ENCODE results near the gene DAAM2. TPM values are rescaled to one million over a fixed set of nuclear protein-coding genes. Genes with fewer than 3 reads are reported as not detected.

DAAM2 gene
- total RNA-seq, 1 experiment from 2014 or later: 4.8 TPM

GRCh38 chr6:39923394-39923793 lies 131.2 kb downstream of the DAAM2 start:
- intact Hi-C loops (cut with micrococcal nuclease; ENCODE audit: unreplicated experiment): no loop called here
- no TSS peak for BruUV-seq (replicated peaks)
- POLR2A ChIA-PET (ENCODE audit: low non-redundant PET): no interaction called here
- TF ChIP-seq EZH2 (IDR thresholded peaks at IDR 0.05; ENCODE audit: borderline replicate concordance, low read depth, low read length, poor library complexity, severe bottlenecking): no peak
- no peak for TF ChIP-seq CTCF (conservative IDR thresholded peaks at IDR 0.05; ENCODE audit: low read depth, low read length)
- DNase-seq (ENCODE audit: low spot score): no peak
- no peak overlapping the region for H3K27ac ChIP-seq (ENCODE audit: low read depth, low read length, poor library complexity, severe bottlenecking)
- H3K36me3 ChIP-seq (ENCODE audit: insufficient read depth, low read length, poor library complexity, severe bottlenecking): no peaks in the 10 kb centered on the region
- no peak overlapping the region for H3K4me3 ChIP-seq (ENCODE audit: low read depth, low read length, poor library complexity, severe bottlenecking)
- H3K4me1 ChIP-seq (ENCODE audit: insufficient read depth, low read length, poor library complexity, severe bottlenecking): no peaks in the 10 kb centered on the region
- no peaks in the 10 kb centered on the region for H3K9me3 ChIP-seq (ENCODE audit: low read depth, low read length, poor library complexity, severe bottlenecking)
- CTCF ChIA-PET: no interaction called here
- H3K27me3 ChIP-seq (replicated peaks; ENCODE audit: insufficient read depth, low read depth, low read length, poor library complexity): no peaks in the 10 kb centered on the region

- ChIA-PET POLR2A (ENCODE audit: low non-redundant PET) (no interaction called here), CTCF (no interaction called here)
- DNase-seq (ENCODE audit: low spot score): no peak
- H3K27ac ChIP-seq (ENCODE audit: low read depth, low read length, poor library complexity, severe bottlenecking): no peak overlapping the region
- TF ChIP-seq EZH2 (IDR thresholded peaks at IDR 0.05; ENCODE audit: borderline replicate concordance, low read depth, low read length, poor library complexity, severe bottlenecking) (no peak), CTCF (conservative IDR thresholded peaks at IDR 0.05; ENCODE audit: low read depth, low read length) (no peak)
- no peaks in the 10 kb centered on the region for H3K9me3 ChIP-seq (ENCODE audit: low read depth, low read length, poor library complexity, severe bottlenecking)
- no peak overlapping the region for H3K4me3 ChIP-seq (ENCODE audit: low read depth, low read length, poor library complexity, severe bottlenecking)
- H3K36me3 ChIP-seq (ENCODE audit: insufficient read depth, low read length, poor library complexity, severe bottlenecking): no peaks in the 10 kb centered on the region
- BruUV-seq (replicated peaks): no TSS peak
- no peaks in the 10 kb centered on the region for H3K27me3 ChIP-seq (replicated peaks; ENCODE audit: insufficient read depth, low read depth, low read length, poor library complexity)
- no peaks in the 10 kb centered on the region for H3K4me1 ChIP-seq (ENCODE audit: insufficient read depth, low read length, poor library complexity, severe bottlenecking)
- intact Hi-C loops (cut with micrococcal nuclease; ENCODE audit: unreplicated experiment): no loop called here
Observed at GRCh38 chr6:39923861-39924260, 131.7 kb downstream of the DAAM2 start.

- H3K4me1 ChIP-seq (ENCODE audit: insufficient read depth, low read length, poor library complexity, severe bottlenecking): no peaks in the 10 kb centered on the region
- ChIA-PET CTCF (no interaction called here), POLR2A (ENCODE audit: low non-redundant PET) (no interaction called here)
- intact Hi-C loops (cut with micrococcal nuclease; ENCODE audit: unreplicated experiment): no loop called here
- no peak overlapping the region for H3K4me3 ChIP-seq (ENCODE audit: low read depth, low read length, poor library complexity, severe bottlenecking)
- H3K27ac ChIP-seq (ENCODE audit: low read depth, low read length, poor library complexity, severe bottlenecking): no peak overlapping the region
- no peaks in the 10 kb centered on the region for H3K27me3 ChIP-seq (replicated peaks; ENCODE audit: insufficient read depth, low read depth, low read length, poor library complexity)
- no peaks in the 10 kb centered on the region for H3K36me3 ChIP-seq (ENCODE audit: insufficient read depth, low read length, poor library complexity, severe bottlenecking)
- no peaks in the 10 kb centered on the region for H3K9me3 ChIP-seq (ENCODE audit: low read depth, low read length, poor library complexity, severe bottlenecking)
- no peak for DNase-seq (ENCODE audit: low spot score)
- no TSS peak for BruUV-seq (replicated peaks)
- no peak for TF ChIP-seq EZH2 (IDR thresholded peaks at IDR 0.05; ENCODE audit: borderline replicate concordance, low read depth, low read length, poor library complexity, severe bottlenecking)
- no peak for TF ChIP-seq CTCF (conservative IDR thresholded peaks at IDR 0.05; ENCODE audit: low read depth, low read length)
Observed at GRCh38 chr6:39924283-39924682, 132.1 kb downstream of the DAAM2 start.

Measured in A673 (cell line).